ENCODE data around the gene CAPZA2.

- no peak for TF ChIP-seq CTCF (IDR thresholded peaks at IDR 0.05 in 2 of 3, conservative IDR thresholded peaks at IDR 0.05 in 1 of 3; ENCODE audit: insufficient read depth in 2 of 3, low read depth in 1 of 3, low read length in 3 of 3)
- no peak for TF ChIP-seq THAP7 (CRISPR knock-in tag; IDR thresholded peaks at IDR 0.05)
Observed at GRCh38 chr7:116824449-116824848, 37.9 kb upstream of the CAPZA2 start.

Data from K562 (cell line).